HG03575 (cell line): ENCODE measurements around the gene SCD5.
"Not testable (repeated sequence)": the region's sequence is repeated elsewhere in the genome, so short reads cannot be mapped to it uniquely, and the experiment has no call there.

Source experiments
- ATAC-seq: cut with Tn5 transposase; IDR thresholded peaks from one replicate; pipeline ENCODE4 v1.9.1; 2021; ENCODE audit not compliant: unreplicated experiment, insufficient number of reproducible peaks, low FRiP score; ENCODE audit errors: extremely low read depth

Gene SCD5

GRCh38 chr4:82798168-82799005 is at the start of gene SCD5:
Gene SCD5, minus strand, starts transcription at chr4:82798796. Its CDS starts 259 bp downstream, at chr4:82798537.
- ATAC-seq = no peak

GRCh38 chr4:82842593-82842992 is 44.0 kb upstream of the SCD5 start:
- no peak for ATAC-seq

GRCh38 chr4:82839624-82840023 is 41.0 kb upstream of the SCD5 start:
- no peak for ATAC-seq

GRCh38 chr4:82833696-82834313 is 35.2 kb upstream of the SCD5 start:
- ATAC-seq = no peak

DNA sequence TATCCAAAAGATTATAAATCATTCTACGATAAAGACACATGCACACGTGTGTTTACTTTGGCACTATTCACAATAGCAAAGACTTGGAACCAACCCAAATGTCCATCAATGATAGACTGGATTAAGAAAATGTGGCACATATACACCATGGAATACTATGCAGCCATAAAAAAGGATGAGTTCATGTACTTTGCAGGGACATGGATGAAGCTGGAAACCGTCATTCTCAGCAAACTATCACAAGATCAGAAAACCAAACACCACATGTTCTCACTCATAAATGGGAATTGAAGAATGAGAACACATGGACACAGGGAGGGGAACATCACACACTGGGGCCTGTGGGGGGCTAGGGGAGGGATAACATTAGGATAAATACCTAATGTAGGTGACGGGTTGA is 34.5 kb upstream of the SCD5 start:
- ATAC-seq = not testable (repeated sequence)

DNA sequence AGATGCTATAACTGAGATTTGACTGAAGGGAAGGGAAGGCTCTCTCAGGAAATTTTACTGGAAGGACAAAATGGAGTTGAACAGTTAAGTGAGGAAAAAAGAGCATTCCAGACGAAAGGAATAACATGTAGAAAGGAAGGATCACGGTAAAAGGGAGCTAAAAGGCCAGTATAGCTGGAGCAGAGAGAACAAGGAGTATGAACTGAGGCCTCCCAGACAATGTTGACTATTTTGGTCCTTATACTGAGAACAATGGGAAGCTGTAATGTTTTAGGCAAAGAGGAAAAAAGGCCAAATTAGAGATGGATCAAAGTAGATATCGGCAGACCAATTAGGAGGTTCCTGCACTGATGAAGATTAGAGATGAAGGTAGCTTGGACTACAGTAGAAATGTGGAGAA is 26.8 kb upstream of the SCD5 start:
- ATAC-seq = no peak

- ATAC-seq = no peak
Measured at GRCh38 chr4:82823062-82823461, 24.5 kb upstream of the SCD5 start.

DNA sequence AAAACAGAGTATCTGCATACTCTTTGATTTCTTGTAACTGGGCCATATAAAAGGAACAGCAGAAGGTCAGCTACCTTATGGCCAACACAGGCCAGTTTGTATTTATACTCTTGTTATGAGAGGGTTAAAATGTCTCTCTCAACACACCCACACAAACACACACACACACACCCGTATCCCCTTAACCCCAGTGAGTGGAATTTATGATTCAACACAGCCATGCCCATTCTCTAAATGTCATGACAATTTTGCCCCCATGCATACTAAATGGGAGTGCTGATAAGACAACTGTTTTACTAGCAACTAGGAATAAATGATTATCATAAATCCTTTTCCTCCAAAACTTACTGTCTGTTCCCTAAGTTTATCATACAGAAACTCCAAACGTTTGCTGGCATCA is 22.1 kb upstream of the SCD5 start:
- no peak for ATAC-seq

DNA sequence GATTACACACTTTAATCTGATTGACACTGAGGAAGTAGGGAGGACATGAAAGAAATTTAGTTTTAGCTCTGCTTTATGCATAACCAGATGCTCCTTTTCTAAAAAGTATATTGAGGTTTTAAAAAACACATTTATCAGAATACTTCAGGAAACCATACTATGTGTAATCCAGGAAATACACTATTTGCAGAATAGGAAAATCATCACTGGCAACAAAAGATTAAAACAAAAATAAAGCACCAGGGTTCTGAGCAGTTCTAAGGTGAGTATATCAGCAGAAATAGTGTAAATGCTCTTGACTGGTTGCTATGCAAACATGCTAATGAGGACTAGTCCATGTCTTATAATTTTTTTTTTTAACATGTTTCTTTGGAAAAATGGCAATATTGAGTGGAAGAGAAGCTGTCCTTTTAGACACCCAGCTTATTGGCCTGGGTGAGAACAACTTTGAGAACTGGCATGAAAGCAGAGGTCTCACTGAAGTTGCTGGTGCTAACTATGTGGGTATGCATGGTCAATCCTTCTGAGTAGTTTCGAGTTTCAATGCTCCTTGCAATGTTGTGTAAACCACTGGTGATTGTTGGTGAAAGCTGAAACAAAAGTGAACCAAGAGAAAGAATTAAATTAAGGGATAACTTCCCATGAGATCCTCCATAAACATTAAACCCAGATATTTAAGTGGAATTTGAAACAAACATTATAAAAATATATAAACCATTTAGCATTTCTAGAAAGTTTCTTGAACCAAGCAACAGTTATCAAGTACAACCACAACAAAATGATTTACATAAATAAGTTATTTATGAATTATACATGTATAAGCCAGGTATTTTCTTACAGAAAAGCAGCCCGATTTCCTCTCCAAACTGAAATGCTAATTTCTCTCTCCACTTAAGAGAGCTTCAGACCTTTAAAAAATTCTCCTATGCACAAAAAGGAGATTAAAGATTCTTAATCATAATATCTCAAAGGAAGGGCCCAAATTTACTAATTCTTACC is 20.4 kb upstream of the SCD5 start:
- no peak for ATAC-seq

DNA sequence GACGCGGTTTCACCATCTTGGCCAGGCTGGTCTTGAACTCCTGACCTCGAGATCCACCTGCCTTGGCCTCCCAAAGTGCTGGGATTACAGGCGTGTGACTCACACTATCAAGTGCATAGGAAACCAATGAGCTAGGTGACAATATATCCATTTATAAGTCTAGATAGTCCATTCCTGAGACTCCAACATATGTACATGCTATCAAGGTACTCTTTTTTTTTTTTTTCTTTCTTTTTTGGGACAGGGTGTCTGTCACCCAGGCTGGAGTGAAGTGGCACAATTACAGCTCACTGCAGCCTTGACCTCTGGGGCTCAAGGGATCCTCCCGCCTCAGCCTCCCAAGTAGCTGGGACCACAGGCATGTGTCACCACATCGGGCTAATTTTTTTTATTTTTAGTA is 18.3 kb upstream of the SCD5 start:
- ATAC-seq = not testable (repeated sequence)

GRCh38 chr4:82814034-82814433 is 15.4 kb upstream of the SCD5 start:
- no peak for ATAC-seq

DNA sequence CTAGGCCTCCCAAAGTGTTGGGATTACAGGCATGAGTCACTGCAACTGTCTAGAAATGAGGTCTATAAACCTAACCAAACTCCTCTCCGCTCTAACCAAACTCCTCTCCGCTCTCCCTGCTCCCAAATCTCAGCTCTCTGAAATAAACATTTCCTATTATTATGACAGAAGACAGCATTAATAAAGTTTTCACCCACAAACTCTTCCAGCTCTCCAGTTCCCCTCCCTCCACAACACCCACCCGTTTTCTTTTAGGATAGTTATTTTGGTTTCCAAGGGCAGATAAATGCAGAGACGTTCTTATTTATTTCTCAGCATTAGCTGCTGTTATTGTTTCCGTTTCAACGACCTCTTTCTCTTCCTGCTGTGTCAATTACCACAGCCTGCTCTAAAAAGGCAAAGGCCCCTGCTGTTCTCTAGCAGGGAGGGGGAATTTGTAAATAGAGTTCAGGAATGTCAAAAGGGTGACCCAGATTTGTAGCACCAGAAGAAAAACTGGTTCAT is 13.3 kb upstream of the SCD5 start:
- no peak for ATAC-seq

DNA sequence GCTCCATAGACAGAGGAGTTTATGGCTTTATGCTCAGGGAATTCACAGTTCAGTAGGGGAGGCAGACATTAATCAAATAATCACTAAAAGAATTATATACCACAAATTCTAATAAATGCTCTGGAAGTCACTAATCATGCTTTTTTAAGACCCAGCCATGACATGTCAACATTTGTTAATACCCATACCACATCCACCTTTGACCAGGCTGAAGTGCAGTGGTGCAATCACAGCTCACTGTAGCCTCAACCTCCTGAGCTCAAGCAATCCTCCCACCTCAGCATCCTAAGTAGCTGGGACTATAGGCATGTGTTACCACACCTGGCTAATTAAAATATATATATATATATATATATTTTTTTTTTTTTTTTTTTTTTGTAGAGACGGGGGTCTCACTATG is 12.8 kb upstream of the SCD5 start:
- no peak for ATAC-seq

DNA sequence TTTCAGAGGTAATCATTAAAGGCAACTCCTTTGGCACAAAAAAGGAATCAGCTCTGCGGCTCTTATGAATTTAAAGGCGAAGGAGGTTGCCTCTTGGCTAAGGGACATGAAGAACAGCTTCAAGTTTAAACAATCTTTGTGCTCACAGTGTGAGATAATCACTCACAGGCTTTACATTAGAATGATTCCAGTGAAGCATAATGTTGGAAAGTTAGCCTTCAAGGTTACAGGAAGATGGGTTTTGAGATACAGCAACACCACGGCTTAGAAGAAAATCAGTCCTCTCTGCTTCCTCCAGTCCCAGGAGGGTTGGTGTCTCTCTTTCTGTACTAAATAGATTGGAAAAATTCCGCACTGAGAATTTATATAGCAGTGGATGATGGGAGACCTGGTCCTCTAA is 11.6 kb upstream of the SCD5 start:
- ATAC-seq = no peak

DNA sequence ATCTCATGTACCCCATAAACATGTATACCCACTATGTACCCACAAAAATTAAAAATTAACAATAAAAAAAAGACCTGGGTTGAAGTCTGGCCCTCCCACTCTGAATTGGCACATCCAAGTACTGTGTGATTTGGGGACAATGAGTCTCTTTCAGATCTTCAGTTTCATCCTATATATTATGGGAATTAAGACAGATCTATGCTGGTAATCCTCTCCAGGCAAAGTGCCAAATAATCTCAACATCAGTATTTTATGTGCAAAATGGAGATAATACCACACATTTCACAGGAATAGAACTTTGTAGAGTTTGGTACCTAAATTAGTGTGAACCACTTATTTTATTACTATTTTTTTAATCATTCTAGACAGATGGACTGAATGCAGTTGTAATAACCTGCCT is 11.0 kb upstream of the SCD5 start:
- no peak for ATAC-seq

DNA sequence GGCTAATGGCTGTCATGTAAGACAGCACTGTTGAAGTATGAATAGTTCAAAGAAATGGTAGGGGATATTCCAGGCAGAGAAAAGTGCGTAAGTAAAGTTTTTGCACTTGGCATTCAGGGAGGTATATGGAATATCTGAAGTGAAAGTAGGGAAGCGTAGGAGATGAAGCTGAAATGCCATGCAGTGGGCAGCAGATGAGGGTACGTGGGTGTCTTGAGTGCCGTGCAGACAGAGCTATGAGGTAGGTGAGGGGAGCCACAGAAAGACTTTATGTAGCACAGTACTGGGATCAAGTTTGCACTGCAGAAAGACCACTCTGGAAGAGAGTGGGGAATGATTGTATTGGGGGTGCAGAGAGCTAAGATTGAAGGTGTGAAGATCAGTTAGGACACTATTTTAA is 5.2 kb upstream of the SCD5 start:
- no peak for ATAC-seq

- ATAC-seq = no peak
Measured at GRCh38 chr4:82802911-82803310, 4.3 kb upstream of the SCD5 start.

DNA sequence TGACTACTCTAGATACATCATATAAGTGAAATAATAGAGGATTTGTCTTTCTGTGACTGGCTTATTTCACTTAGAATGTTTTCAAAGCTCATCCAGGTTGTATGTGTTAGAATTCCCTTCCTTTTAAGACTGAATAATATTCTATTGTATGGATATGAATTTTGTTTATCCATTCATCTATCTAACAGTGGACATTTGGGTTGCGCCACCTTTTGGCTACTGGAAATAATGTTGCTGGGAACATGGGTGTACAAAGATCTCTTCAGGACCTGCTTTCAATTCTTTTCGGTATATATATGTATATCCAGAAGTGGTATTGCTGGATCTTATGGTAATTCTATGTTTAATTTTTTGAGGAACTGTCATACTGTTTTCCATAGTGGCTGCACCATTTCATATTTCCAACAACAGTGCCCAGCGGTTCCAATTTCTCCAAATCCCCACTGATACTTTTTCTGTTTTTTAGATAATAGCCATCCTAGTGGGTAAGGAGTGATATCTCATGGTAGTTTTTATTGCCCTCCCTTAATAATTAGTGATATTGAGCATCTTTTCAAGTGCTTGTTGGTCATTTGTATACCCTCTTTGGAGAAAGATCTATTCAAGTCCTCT is 3.4 kb upstream of the SCD5 start:
- no peak for ATAC-seq
